HEK293 (cell line): ENCODE results near the gene PEX10.

Experiments
- CTCF ChIP-seq: fragments of 450-650 bp; formaldehyde crosslinking; IDR thresholded peaks from 2 replicates; pipeline ENCODE4 v1.5.1; 2016; ENCODE audit warnings: missing biosample characterization, missing genetic modification characterization
- ZBTB20 ChIP-seq: fragments of 450-650 bp; formaldehyde crosslinking; IDR thresholded peaks from 2 replicates; pipeline ENCODE4 v1.5.1; 2016; ENCODE audit warnings: missing biosample characterization, missing genetic modification characterization
- ZNF140 ChIP-seq: fragments of 450-650 bp; formaldehyde crosslinking; IDR thresholded peaks from 2 replicates; pipeline ENCODE4 v1.5.1; 2016; ENCODE audit warnings: missing biosample characterization, missing genetic modification characterization
- ZNF23 ChIP-seq: fragments of 450-650 bp; formaldehyde crosslinking; IDR thresholded peaks from 2 replicates; pipeline ENCODE4 v1.5.1; 2016; ENCODE audit warnings: missing biosample characterization, missing genetic modification characterization, borderline replicate concordance
- TF ChIP-seq, protein P1 (sequence below): fragments of 450-650 bp; formaldehyde crosslinking; IDR thresholded peaks from 2 replicates; pipeline ENCODE4 v1.5.1; 2016; ENCODE audit warnings: missing biosample characterization, missing genetic modification characterization
- TF ChIP-seq, protein P2 (sequence below): fragments of 450-650 bp; formaldehyde crosslinking; IDR thresholded peaks from 2 replicates; pipeline ENCODE4 v1.5.1; 2017; ENCODE audit warnings: missing biosample characterization, missing genetic modification characterization

GRCh38 chr1:2374252-2375155 is 37.9 kb downstream of the PEX10 start:
- TF ChIP-seq, protein P1, sequence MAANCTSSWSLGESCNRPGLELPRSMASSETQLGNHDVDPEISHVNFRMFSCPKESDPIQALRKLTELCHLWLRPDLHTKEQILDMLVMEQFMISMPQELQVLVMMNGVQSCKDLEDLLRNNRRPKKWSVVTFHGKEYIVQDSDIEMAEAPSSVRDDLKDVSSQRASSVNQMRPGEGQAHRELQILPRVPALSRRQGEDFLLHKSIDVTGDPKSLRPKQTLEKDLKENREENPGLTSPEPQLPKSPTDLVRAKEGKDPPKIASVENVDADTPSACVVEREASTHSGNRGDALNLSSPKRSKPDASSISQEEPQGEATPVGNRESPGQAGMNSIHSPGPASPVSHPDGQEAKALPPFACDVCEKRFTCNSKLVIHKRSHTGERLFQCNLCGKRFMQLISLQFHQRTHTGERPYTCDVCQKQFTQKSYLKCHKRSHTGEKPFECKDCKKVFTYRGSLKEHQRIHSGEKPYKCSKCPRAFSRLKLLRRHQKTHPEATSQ (tag by site-specific recombination), result no peak
- no peak for TF ChIP-seq ZNF140 (tag by site-specific recombination)
- TF ChIP-seq ZNF23 (tag by site-specific recombination), result no peak
- TF ChIP-seq CTCF (tag by site-specific recombination), result no peak
- TF ChIP-seq, protein P2, sequence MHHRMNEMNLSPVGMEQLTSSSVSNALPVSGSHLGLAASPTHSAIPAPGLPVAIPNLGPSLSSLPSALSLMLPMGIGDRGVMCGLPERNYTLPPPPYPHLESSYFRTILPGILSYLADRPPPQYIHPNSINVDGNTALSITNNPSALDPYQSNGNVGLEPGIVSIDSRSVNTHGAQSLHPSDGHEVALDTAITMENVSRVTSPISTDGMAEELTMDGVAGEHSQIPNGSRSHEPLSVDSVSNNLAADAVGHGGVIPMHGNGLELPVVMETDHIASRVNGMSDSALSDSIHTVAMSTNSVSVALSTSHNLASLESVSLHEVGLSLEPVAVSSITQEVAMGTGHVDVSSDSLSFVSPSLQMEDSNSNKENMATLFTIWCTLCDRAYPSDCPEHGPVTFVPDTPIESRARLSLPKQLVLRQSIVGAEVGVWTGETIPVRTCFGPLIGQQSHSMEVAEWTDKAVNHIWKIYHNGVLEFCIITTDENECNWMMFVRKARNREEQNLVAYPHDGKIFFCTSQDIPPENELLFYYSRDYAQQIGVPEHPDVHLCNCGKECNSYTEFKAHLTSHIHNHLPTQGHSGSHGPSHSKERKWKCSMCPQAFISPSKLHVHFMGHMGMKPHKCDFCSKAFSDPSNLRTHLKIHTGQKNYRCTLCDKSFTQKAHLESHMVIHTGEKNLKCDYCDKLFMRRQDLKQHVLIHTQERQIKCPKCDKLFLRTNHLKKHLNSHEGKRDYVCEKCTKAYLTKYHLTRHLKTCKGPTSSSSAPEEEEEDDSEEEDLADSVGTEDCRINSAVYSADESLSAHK (tag by site-specific recombination), result no peak
- TF ChIP-seq ZBTB20 (tag by site-specific recombination), result no peak
